ENCODE results near the gene KRTAP19-2.

The KRTAP19-2 gene

DNA sequence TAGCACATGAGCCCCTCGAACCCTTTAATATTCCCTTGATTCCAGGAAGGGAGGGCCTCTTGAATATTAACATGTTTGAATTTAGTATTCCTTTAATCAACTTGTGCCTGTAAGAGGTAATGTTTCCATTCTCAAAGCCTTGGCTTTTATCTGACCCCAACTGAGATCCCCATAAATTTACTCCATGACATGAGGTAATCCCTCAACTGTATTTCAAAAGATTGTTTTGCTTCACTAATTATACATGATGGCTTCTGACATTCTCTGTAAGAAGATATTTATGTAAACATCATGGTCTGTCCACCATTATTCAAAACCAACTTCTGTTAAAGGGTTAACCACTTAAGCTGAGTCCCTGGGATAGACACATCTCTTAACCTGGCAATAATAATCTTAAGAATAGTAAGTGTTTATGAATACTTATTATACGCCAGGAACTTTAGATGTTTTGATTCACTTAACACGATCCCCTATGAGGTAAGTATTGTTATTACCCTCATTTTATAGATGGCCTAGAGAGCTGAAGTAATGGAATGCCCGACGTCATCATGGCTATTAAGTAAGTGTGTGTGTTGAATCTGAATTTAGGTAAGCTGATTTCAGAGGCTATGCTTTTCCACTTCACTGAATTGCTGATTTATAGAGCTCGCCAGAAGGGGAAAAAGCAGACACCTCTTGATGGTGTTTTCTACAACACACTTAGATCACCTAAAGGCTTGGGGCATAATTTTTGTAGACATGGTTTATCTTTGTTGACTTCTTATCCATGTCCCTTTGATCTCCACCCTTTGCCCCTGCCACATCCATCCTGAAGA, 18.1 kb downstream of the KRTAP19-2 start:
- TF ChIP-seq, protein P1, sequence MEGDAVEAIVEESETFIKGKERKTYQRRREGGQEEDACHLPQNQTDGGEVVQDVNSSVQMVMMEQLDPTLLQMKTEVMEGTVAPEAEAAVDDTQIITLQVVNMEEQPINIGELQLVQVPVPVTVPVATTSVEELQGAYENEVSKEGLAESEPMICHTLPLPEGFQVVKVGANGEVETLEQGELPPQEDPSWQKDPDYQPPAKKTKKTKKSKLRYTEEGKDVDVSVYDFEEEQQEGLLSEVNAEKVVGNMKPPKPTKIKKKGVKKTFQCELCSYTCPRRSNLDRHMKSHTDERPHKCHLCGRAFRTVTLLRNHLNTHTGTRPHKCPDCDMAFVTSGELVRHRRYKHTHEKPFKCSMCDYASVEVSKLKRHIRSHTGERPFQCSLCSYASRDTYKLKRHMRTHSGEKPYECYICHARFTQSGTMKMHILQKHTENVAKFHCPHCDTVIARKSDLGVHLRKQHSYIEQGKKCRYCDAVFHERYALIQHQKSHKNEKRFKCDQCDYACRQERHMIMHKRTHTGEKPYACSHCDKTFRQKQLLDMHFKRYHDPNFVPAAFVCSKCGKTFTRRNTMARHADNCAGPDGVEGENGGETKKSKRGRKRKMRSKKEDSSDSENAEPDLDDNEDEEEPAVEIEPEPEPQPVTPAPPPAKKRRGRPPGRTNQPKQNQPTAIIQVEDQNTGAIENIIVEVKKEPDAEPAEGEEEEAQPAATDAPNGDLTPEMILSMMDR (IDR thresholded peaks at IDR 0.05; ENCODE audit: borderline replicate concordance, control extremely low read depth, extremely low read depth, insufficient read depth, missing control alignments), result no peak
- in situ Hi-C loops (cut with MboI; ENCODE audit: low sequenced_read_pairs, unreplicated experiment), result no loop called here

DNA sequence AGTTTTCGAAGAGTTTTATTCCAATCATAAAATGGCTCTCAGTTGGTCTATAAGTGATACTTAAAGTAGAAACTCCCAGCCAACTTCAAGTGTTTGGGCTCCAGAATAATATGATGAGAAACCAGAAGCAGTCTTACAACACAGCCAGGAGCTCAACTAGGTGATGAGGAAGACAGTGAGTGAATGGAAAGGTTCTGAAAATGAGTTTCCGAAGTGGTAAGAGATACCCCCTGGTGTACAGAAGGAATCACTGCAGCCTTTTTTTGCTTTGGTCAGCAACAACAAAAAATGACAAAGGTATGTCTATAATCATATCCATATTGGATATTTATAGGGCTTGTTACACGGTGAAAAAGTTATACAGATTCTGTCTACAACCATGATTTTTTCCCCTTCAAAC, 23.5 kb downstream of the KRTAP19-2 start:
- DNase-seq (ENCODE audit: low spot score), result no peak
- TF ChIP-seq, protein P1 (IDR thresholded peaks at IDR 0.05; ENCODE audit: borderline replicate concordance, control extremely low read depth, extremely low read depth, insufficient read depth, missing control alignments), result no peak
- in situ Hi-C loops (cut with MboI; ENCODE audit: low sequenced_read_pairs, unreplicated experiment), result no loop called here

More for the DNA sequence above, 18.1 kb downstream of the KRTAP19-2 start:
- no peak for DNase-seq (ENCODE audit: low spot score)

DNA sequence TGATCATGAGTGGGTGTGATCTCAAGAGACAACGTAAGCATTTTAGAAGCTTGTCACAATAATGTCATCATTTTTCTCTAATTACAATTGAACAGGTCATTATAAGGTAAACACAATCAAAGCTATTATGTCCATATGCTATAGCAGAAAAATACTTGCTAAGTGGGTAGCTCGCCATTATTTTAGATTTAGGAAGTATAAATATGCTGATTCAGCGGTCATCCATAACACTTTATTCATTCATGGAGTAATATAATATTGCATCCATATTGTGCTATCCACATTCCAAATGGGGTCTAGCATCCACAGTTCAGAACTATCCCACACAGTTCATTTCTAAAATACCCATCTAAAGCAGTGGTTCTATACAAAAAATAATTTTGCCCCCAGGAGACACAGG, 38.7 kb downstream of the KRTAP19-2 start:
- TF ChIP-seq, protein P1 (IDR thresholded peaks at IDR 0.05; ENCODE audit: borderline replicate concordance, control extremely low read depth, extremely low read depth, insufficient read depth, missing control alignments), result no peak
- DNase-seq (ENCODE audit: low spot score), result no peak
- in situ Hi-C loops (cut with MboI; ENCODE audit: low sequenced_read_pairs, unreplicated experiment), result loop anchor here (25.0 kb wide), 1 partner anchor 89 kb away; the partner anchor contains the start of gene KRTAP19-6

DNA sequence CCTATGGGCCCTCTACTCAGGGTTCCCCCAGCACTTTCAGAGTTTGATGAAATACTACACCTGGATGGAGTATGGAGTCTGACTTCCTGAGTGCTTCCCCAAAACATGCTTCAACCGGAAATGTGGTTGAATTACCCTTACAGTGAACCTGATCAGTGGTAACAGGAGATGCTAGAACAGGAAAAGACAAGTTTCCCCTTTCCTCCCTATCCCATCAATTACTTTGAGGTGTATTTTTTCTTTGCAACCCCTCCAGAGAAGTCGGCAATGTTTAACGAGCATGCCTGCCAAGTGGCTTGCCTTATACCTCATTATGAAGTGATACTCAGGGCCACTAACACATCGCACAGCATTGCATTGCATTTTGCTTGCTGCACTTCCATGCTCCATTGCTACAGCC, 40.2 kb downstream of the KRTAP19-2 start:
- no peak for DNase-seq (ENCODE audit: low spot score)
- TF ChIP-seq, protein P1 (IDR thresholded peaks at IDR 0.05; ENCODE audit: borderline replicate concordance, control extremely low read depth, extremely low read depth, insufficient read depth, missing control alignments), result no peak
- in situ Hi-C loops (cut with MboI; ENCODE audit: low sequenced_read_pairs, unreplicated experiment), result loop anchor here (25.0 kb wide), 1 partner anchor 90 kb away; the partner anchor contains the start of gene KRTAP19-6

DNA sequence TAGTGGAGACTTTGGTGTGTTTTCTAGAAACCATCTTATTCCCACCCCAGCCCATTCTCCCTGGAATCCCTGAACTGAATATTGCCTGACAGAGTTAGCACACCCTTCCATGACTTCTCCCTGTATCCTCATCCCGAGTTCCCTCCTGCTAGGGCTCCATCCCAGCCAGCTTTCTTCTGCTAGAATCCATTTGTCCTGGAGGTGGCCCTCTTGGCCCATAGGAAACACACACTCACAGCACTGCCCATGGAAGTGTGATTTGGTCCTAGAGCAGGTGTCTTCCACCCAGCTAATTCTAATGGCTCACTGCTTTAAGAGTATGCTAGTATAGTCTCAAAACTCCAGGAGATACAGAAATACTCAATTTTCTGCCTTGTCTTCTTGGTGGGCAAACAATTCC, 43.0 kb downstream of the KRTAP19-2 start:
- in situ Hi-C loops (cut with MboI; ENCODE audit: low sequenced_read_pairs, unreplicated experiment), result loop anchor here (25.0 kb wide), 1 partner anchor 93 kb away; the partner anchor contains the start of gene KRTAP19-6

DNA sequence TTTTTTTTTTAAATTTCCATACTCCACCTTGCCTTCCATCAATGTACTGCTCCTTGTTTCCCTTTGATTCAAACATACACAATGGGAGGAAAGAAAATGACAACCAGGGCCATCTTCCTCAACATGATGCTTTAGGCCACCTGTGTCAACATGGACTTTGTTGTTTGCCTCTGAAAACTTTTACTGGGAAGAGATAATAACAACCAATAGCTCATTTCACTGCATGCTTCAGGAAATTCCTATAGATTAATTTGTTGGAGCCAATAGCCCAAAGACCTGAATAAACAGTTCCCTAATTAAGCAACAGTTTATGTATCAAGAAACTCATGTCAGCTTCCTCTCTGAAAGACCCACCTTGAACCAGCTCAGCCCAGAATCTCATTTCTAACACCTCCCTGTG, 44.0 kb downstream of the KRTAP19-2 start:
- no peak for DNase-seq (ENCODE audit: low spot score)
- in situ Hi-C loops (cut with MboI; ENCODE audit: low sequenced_read_pairs, unreplicated experiment), result loop anchor here (25.0 kb wide), 1 partner anchor 94 kb away; the partner anchor contains the start of gene KRTAP19-6
- TF ChIP-seq, protein P1 (IDR thresholded peaks at IDR 0.05; ENCODE audit: borderline replicate concordance, control extremely low read depth, extremely low read depth, insufficient read depth, missing control alignments), result no peak

More for the DNA sequence above, 43.0 kb downstream of the KRTAP19-2 start:
- DNase-seq (ENCODE audit: low spot score), result no peak
- TF ChIP-seq, protein P1 (IDR thresholded peaks at IDR 0.05; ENCODE audit: borderline replicate concordance, control extremely low read depth, extremely low read depth, insufficient read depth, missing control alignments), result no peak

Data from GM13976 (cell line).